ENCODE measurements around the gene BAHCC1. TPM values are rescaled to one million over a fixed set of nuclear protein-coding genes. Genes with fewer than 3 reads are reported as not detected.
A peak's percentile ranks its signal among the peaks of the same experiment; 100 is the strongest.

BAHCC1 gene
- total and polyA plus RNA-seq, 12 donors: 4.8 to 13.1 (median 9.2) TPM

DNA sequence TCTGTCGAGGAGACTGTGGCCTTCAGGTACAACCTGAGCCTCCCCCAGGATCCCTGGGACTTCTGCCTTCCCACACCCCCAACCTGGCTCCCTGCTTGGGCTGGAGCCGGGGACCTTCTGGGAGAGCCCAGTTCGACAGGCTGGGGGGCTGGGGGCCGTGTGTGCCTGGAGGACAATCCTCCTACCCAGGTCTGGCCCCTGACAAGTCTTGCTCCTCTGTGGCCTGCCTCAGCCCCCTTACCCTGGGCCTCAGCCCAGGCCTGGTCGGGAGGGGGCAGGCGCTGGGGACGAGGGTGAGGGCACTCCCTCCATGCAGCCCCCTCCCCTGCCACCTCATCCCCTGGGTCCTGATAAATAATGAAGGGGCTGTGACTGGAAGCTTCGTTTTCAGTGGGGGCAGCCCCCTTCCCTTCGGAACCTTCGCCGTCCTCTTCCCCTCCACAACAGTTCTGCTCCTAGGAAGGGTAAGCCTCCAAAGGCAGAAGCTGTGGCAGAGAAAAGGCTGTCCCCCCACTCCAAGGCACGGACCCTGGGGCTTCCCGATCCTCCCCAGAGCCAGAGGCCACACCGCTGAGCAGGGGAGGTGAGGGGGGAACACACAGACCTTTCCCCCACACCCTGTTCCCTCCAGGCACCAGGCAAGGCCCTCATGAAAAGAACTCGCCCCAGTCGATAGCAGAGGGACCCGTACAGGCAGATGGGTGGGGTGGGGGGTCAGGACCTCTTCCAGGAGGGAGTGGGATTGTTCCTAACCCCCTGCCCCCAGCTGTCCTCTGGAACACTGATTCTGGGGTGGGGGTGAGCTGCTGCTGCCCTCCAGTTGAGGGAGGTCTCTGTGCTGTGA lies 5.0 kb upstream of the BAHCC1 start:
- Histone ChIP-seq H3K9me3 (no peaks in the 10 kb centered on the region), H3K4me3 (no peak overlapping the region), H3K36me3 (no peaks in the 10 kb centered on the region), H3K27me3 (peaks cover 0 to 64% (median 0%) of the 10 kb centered on the region in 7 donors), H3K4me1 (peaks cover 32 to 74% (median 70%) of the 10 kb centered on the region in 9 donors), H3K27ac (peak overlapping the region in 8 of 10 donors; percentile 30 to 99 (median 97))
- DNase-seq (no peak), ATAC-seq (no peak)
- WGBS, 2 donors: 67 to 77% methylated on average over 17 of the region's 17 CpGs
- TF ChIP-seq, protein P1, sequence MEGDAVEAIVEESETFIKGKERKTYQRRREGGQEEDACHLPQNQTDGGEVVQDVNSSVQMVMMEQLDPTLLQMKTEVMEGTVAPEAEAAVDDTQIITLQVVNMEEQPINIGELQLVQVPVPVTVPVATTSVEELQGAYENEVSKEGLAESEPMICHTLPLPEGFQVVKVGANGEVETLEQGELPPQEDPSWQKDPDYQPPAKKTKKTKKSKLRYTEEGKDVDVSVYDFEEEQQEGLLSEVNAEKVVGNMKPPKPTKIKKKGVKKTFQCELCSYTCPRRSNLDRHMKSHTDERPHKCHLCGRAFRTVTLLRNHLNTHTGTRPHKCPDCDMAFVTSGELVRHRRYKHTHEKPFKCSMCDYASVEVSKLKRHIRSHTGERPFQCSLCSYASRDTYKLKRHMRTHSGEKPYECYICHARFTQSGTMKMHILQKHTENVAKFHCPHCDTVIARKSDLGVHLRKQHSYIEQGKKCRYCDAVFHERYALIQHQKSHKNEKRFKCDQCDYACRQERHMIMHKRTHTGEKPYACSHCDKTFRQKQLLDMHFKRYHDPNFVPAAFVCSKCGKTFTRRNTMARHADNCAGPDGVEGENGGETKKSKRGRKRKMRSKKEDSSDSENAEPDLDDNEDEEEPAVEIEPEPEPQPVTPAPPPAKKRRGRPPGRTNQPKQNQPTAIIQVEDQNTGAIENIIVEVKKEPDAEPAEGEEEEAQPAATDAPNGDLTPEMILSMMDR (IDR thresholded peaks at IDR 0.05): no peak
- intact Hi-C loops (cut with DNase I): loop anchor here in 5 of 10 donors (5.0 to 10.0 kb wide), 5 partner anchors 83 to 135 kb away; partner anchors contain the start of gene SLC38A10 (in 1 of the 5)

DNA sequence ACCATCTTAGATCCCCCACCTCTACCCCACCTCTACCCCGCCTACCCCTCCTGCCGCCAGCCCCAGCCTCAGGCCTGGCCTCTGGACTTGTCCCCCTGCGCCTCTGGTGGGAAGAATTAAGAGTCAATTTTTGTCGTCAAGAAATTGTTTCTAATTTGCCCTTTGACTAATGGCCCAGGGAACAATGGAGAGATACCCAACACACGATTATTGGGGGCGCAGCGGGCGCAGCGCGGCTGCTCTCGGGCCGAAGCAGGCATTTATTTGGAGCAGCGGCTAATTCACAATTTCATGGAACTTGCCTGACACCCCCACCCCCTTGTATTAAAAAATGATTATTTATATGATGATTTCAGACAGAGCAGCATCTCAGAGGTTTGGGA lies 4.4 kb upstream of the BAHCC1 start:
- ATAC-seq (no peak), DNase-seq (no peak)
- Histone ChIP-seq H3K4me1 (peaks cover 32 to 76% (median 65%) of the 10 kb centered on the region in 9 donors), H3K9me3 (no peaks in the 10 kb centered on the region), H3K4me3 (no peak overlapping the region), H3K27me3 (peaks cover 0 to 69% (median 0%) of the 10 kb centered on the region in 7 donors), H3K27ac (peak overlapping the region in 5 of 10 donors; percentile 94 to 99 (median 98)), H3K36me3 (no peaks in the 10 kb centered on the region)
- 93 to 95% methylated on average over 13 of the region's 13 CpGs for WGBS, 2 donors
- intact Hi-C loops (cut with DNase I): loop anchor here in 5 of 10 donors (5.0 to 10.0 kb wide), 5 partner anchors 84 to 136 kb away; partner anchors contain the start of gene SLC38A10 (in 1 of the 5)
- TF ChIP-seq, protein P1 (IDR thresholded peaks at IDR 0.05): no peak

DNA sequence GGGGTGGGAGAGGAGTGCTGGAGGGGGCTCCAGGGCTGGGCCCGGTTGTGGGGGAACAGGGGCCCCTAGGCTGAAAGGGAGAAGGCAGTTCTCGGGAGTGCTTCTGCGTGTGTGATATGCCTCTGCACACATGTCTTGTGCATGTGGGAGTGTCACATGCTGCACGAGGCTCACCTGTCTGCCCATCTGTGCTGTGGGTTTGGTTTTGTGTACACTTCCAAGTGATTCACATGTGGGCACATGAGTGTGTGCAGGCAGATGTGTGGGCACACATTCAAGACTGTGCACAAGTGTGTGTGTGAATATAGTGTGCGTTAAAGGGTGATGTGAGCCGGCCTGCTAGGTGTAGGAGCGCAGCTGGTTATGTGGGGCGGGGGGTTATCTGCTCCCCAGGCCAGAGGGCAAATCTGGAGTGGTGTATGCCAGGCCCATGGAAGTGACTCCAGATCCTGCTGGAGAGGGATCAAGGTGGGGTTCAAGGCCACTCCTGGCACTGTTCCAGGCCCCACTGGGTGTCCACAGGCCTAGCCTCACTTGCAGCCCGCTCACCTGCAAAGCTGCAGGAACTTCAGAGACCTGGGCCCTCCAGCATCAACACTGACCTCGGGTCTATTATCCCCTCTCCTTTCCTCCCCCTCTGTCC lies 3.8 kb upstream of the BAHCC1 start:
- Histone ChIP-seq H3K4me3 (peak overlapping the region in 9 of 10 donors; percentile 72 to 94 (median 80)), H3K4me1 (peaks cover 30 to 76% (median 60%) of the 10 kb centered on the region in 9 donors), H3K9me3 (no peaks in the 10 kb centered on the region), H3K36me3 (no peaks in the 10 kb centered on the region), H3K27ac (peak overlapping the region; percentile 94 to 99 (median 96)), H3K27me3 (peaks cover 0 to 69% (median 0%) of the 10 kb centered on the region in 7 donors)
- TF ChIP-seq, protein P1 (IDR thresholded peaks at IDR 0.05): no peak
- 71 to 78% methylated on average over 10 of the region's 10 CpGs for WGBS, 2 donors
- intact Hi-C loops (cut with DNase I): loop anchor here in 5 of 10 donors (5.0 to 10.0 kb wide), 5 partner anchors 84 to 137 kb away; partner anchors contain the start of gene SLC38A10 (in 1 of the 5)
- ATAC-seq (no peak), DNase-seq (peak in 1 of 2 donors; percentile 29)

Measured in heart right ventricle (tissue), 16 donors.